Mucosa of stomach (tissue), 1 donor: ENCODE data around the gene CCT5.

ENCODE experiments used
- H3K27me3 ChIP-seq: one replicate; pipeline ENCODE4 v1.7.0; 2013; ENCODE audit warnings: mild to moderate bottlenecking, low read length; ENCODE audit not compliant: control insufficient read depth, insufficient read depth
- H3K36me3 ChIP-seq: one replicate; pipeline ENCODE4 v1.7.0; 2013; ENCODE audit warnings: low read length; ENCODE audit not compliant: control insufficient read depth, insufficient read depth
- H3K4me1 ChIP-seq: one replicate; pipeline ENCODE4 v1.7.0; 2013; ENCODE audit warnings: mild to moderate bottlenecking, low read length; ENCODE audit not compliant: control insufficient read depth, insufficient read depth
- H3K4me3 ChIP-seq: one replicate; pipeline ENCODE4 v1.7.0; 2013; ENCODE audit warnings: low read length
- H3K9ac ChIP-seq: one replicate; pipeline ENCODE4 v1.7.0; 2013; ENCODE audit warnings: mild to moderate bottlenecking, low read length, moderate library complexity
- H3K9me3 ChIP-seq: one replicate; pipeline ENCODE4 v1.7.0; 2013; ENCODE audit warnings: mild to moderate bottlenecking, low read length, moderate library complexity; ENCODE audit not compliant: control insufficient read depth
- donor health status: Pancreatic carcinoma.

CCT5 gene

DNA sequence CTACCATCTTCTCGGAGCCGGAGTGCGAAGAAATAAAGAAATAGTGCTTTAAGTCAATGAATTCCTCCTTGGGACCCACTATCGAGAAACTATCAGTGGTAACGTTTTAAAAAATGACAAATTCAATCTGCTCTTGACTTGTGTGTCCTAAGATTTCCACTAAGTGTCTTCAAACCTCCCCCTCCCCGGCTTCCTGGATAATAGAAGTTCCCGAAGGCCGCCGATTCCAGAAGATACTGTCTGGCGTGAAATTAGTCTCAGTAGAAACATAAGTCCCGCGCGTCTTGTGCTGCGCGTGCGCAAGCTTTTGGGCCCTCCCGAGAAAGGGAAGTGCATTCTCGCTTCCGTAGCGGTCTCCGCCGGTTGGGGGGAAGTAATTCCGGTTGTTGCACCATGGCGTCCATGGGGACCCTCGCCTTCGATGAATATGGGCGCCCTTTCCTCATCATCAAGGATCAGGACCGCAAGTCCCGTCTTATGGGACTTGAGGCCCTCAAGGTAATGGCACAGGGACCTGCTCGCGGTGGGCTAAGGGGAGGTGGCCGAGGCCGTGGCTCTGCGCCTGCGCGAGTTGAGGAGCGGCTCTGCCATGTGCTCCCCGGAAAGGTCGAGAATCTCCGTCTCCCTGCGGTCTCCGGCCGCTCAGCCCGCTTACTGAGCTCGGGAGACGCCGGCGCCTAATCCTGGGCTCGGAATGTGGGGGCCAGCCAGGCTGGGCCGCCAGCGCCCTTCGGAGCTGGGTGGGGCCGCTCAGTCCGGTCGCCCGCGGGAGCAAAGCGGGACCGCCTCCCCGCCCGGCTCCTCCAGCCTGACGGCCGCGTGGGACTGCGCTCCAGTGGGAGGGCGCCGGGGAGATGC is at the start of gene CCT5:
Gene CCT5, plus strand, starts transcription at position 333 of the 858 bp plus-strand sequence. Its CDS starts 61 bp downstream, at position 394.
- Histone ChIP-seq H3K9ac (peak within 1 kb of the TSS; percentile 90), H3K27me3 (no peaks in the 10 kb centered on the region), H3K4me3 (peak within 1 kb of the TSS; percentile 97), H3K9me3 (no peaks in the 10 kb centered on the region), H3K36me3 (no peaks in the 10 kb centered on the region), H3K4me1 (peaks cover 14% of the 10 kb centered on the region)

DNA sequence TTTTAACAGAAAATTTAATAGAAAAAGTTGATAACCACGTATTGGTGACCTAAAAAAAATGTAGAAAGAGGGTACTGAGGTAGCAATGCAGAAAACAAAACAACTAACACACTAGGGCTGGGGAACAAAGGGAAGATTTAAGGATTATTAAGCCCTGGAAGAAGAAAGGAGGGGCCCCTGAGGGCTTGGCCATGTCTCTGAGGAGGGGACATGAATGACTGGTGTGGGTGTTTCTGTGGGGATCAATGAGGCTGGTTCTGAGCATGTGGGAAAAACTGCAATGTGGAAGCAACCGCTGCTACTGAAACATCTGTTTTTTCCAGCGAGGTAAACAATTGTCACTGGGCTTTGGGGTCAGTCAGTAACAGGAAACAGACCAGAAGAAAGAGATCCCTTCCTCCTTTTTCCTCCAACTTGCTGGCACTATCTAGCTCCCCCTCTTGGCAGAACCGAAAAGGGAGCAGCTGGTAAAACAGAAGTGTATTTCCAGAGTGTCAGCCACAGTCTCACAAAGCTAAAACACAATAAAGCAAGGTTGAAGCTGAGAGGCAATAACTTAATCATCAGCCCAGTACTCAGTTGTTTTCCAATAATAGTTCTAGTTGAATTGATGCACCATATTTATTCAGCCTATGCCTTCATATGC is 48.7 kb upstream of the CCT5 start:
- no peaks in the 10 kb centered on the region for H3K27me3 ChIP-seq
- no peak overlapping the region for H3K4me3 ChIP-seq
- H3K4me1 ChIP-seq, result no peaks in the 10 kb centered on the region
- no peaks in the 10 kb centered on the region for H3K36me3 ChIP-seq
- no peak overlapping the region for H3K9ac ChIP-seq
- H3K9me3 ChIP-seq, result no peaks in the 10 kb centered on the region

DNA sequence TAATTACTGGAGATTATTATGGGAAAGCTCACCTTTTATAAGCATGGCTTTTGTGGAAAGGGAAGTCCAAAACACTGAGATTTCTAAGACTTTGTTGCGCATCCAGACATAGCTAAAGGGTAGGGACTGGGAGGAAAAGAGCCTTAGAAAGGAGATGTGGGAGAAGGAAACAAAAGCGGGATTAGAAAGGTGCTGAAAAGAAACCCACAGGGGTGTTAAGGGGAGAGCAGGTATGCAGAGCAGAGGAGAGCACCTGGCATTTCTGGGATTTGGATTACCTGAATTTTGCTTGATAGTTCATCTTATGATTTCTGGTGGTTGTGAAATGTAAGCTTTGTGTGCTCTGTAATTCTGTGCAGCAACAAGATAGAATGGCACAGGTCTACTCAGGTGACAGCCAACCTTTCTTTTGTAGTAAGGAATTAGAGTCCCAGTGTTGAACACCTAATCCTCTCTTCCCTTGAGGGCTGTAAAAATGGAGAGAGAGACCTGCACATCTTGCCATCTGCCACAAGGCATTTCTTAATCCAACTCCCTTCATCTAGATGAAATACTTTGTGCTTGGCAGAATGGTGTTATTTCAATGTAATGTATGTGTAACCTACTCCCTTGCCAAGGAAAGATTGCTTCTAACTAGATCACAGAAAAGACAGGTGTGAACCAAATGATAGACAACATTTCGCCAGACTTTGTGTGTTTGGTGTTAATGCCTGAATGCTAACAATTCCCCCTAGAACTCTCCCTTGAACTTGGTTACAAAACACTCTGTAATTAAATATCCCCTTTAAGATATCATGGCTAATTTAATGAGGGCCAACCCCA is 47.8 kb upstream of the CCT5 start:
- no peaks in the 10 kb centered on the region for H3K27me3 ChIP-seq
- no peak overlapping the region for H3K4me3 ChIP-seq
- no peak overlapping the region for H3K9ac ChIP-seq
- no peaks in the 10 kb centered on the region for H3K9me3 ChIP-seq
- H3K4me1 ChIP-seq, result no peaks in the 10 kb centered on the region
- no peaks in the 10 kb centered on the region for H3K36me3 ChIP-seq

DNA sequence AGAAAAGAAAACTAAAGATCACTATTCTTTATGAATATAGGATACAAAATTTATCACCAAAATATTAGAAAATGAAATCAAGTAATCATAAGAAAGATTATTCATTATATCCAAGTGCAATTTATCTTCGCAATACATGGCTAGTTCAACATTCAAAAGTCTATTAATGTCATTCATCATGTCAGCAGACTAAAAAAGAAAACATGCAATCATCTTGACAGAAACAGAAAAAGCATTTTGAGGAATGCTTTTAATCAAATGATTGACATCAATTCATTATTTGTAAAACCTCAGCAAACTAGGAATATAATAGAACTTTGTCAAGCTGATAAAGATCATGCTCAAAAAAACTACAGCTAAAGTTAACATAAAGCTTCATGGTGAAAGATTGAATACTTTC is 41.1 kb upstream of the CCT5 start:
- Histone ChIP-seq H3K4me3 (no peak overlapping the region), H3K9me3 (no peaks in the 10 kb centered on the region), H3K9ac (no peak overlapping the region), H3K4me1 (no peaks in the 10 kb centered on the region), H3K27me3 (no peaks in the 10 kb centered on the region), H3K36me3 (no peaks in the 10 kb centered on the region)

DNA sequence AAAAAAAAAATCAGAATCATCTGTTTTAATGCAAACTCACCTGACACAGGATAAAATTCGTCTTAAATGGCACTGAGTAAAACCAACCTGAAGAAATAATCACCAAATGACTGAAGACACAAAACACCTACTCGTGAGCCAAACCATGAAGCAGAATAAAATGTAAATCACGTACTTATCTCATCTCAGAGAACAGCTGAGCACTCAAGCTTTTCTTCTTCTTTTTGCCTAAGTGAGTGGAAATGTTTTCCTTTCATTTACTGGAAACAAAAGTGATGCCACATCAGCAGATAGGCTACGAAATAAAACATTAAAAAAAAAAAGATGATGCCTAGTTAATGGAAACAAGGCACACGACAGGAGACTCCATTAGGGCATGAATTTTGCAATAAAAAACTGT is 36.8 kb upstream of the CCT5 start:
- Histone ChIP-seq H3K9me3 (no peaks in the 10 kb centered on the region), H3K36me3 (no peaks in the 10 kb centered on the region), H3K4me3 (no peak overlapping the region), H3K9ac (no peak overlapping the region), H3K27me3 (no peaks in the 10 kb centered on the region), H3K4me1 (no peaks in the 10 kb centered on the region)

DNA sequence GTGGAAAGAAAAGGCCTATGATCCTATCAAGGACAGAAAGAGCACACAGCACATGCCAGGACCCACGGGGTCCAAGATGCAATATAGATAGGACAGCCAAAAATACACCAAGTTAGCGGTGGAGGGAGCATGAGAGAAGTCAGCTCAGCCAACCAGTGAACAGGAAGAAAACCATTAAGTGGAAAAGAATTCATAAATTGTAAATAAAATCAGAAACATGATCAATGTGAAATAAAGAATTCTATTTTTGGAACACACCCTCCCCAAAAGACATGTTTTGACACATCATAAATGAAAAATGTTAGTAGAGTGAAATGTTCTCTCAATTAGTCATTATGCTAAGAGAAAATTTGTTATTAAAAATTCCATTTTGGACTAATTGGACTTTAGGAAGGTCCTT is 36.0 kb upstream of the CCT5 start:
- Histone ChIP-seq H3K4me3 (no peak overlapping the region), H3K27me3 (no peaks in the 10 kb centered on the region), H3K36me3 (no peaks in the 10 kb centered on the region), H3K9me3 (no peaks in the 10 kb centered on the region), H3K9ac (no peak overlapping the region), H3K4me1 (no peaks in the 10 kb centered on the region)

DNA sequence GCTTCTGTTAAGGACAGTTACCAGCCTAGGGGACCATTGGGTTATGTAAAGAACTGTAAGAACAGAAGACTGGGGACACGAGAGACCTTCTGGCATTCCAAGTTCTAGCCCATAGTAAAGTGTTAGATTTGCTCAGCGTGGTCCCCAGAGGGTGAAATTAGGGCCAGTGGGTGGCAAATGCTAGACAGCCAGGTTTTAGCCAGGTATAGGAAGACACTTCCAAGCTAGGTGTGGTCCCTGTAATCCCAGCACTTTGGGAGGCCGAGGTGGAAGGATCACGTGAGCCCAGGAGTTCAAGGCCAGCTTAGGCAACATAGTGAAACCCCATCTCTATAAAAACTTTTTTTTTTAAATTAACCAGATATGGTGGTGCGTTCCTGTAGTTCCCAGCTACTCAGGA is 34.7 kb upstream of the CCT5 start:
- no peaks in the 10 kb centered on the region for H3K4me1 ChIP-seq
- H3K4me3 ChIP-seq, result no peak overlapping the region
- H3K36me3 ChIP-seq, result no peaks in the 10 kb centered on the region
- H3K9me3 ChIP-seq, result no peaks in the 10 kb centered on the region
- H3K9ac ChIP-seq, result no peak overlapping the region
- H3K27me3 ChIP-seq, result no peaks in the 10 kb centered on the region

DNA sequence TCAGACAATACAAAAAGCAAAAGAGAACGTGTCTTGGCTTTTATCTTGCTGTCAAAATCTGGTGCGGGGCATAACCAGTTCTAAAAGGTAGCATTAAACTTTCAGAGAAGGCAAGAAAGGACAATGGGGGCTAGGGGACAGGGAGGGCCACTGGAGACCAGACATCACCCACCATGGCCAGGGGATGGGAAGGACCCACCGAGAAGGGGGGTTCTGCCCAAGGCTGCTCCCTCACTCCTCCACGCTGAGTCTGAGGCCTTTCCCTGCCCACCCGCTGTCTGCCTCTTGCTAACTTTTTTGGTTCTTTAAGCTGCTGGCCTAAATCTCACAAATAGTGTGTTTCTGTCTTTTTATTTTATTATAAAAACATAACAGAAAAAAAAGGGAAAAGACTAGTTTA is 34.0 kb upstream of the CCT5 start:
- H3K4me3 ChIP-seq, result no peak overlapping the region
- H3K9me3 ChIP-seq, result no peaks in the 10 kb centered on the region
- H3K27me3 ChIP-seq, result no peaks in the 10 kb centered on the region
- H3K4me1 ChIP-seq, result no peaks in the 10 kb centered on the region
- no peak overlapping the region for H3K9ac ChIP-seq
- no peaks in the 10 kb centered on the region for H3K36me3 ChIP-seq

DNA sequence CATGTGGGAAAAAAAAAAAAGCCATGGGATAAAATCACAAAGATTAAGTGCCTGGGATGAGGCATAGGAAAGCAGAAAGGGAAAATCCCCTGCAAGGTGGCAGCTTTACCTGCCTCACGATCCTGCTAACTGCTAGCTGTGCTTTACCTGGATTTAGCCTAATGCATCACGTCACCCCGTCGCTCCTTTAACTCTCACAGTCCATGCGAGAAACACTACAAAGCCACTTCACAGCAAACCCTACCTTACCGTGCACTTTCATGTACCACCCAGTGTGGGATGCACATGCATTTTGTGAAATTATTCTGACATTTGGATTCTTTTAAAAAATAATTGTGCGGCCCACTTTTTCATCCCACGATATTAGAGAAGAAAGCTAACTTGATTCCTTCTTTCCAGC is 31.4 kb upstream of the CCT5 start:
- Histone ChIP-seq H3K36me3 (no peaks in the 10 kb centered on the region), H3K4me1 (no peaks in the 10 kb centered on the region), H3K27me3 (no peaks in the 10 kb centered on the region), H3K9ac (no peak overlapping the region), H3K9me3 (no peaks in the 10 kb centered on the region), H3K4me3 (no peak overlapping the region)

DNA sequence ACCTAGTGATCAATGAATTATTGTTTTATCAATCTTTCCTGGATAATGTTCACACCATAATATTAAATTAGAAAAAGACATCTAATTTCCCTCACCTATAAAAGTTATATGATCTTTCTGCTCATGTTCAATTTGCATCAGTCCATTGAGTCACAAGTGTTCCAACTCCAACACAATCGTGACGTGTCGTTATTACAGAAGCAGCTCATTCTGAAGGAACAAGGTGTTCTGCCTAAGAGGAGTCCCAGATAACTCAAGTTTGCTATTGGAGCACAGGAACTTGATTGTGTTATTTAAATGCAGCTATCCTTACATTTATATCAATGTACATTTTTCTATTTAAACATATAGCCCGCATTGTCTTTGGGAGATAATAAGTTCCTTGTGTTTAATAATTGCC is 31.0 kb upstream of the CCT5 start:
- H3K27me3 ChIP-seq, result no peaks in the 10 kb centered on the region
- H3K36me3 ChIP-seq, result no peaks in the 10 kb centered on the region
- H3K4me1 ChIP-seq, result no peaks in the 10 kb centered on the region
- no peaks in the 10 kb centered on the region for H3K9me3 ChIP-seq
- H3K9ac ChIP-seq, result no peak overlapping the region
- H3K4me3 ChIP-seq, result no peak overlapping the region

DNA sequence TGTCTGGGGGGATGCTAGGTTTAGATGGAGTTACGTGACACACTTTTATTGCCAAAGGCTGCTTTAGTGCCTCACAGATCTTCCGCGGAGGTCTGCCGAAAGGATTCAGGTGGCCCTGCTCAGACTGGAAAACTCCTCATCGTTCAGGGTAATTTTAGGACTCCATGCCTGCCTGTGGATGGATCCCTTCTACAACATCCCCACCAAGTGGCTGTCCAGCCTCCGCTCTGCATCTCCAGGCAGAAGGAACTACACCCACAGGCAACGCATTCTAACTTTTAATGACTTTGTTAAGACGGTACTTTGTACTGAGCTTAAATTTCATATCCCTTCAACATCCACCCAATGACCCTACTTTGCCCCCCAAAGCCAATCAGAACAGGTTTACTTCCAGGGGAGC is 29.8 kb upstream of the CCT5 start:
- no peaks in the 10 kb centered on the region for H3K27me3 ChIP-seq
- H3K4me1 ChIP-seq, result no peaks in the 10 kb centered on the region
- no peak overlapping the region for H3K4me3 ChIP-seq
- no peak overlapping the region for H3K9ac ChIP-seq
- no peaks in the 10 kb centered on the region for H3K36me3 ChIP-seq
- no peaks in the 10 kb centered on the region for H3K9me3 ChIP-seq

DNA sequence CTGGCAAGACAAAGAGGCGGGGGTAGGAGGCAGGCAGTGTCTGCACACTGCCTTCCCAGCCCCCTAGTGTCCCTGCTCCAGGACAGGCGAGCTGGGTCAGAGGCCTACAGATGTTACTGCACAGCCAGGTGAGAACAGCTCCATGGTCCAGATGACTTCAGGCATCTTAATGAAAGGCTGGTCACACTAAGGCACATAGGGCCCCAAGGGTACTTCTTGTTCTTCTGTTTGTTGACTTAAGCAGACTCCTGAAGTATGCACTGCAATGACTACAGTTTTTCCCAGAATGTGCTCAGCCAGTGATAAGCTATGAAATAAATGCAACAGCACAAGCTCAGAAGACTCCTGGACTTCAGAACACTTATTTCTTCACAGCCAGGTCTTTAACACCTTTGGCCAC is 27.8 kb upstream of the CCT5 start:
- Histone ChIP-seq H3K36me3 (no peaks in the 10 kb centered on the region), H3K9me3 (no peaks in the 10 kb centered on the region), H3K9ac (no peak overlapping the region), H3K4me1 (no peaks in the 10 kb centered on the region), H3K27me3 (no peaks in the 10 kb centered on the region), H3K4me3 (no peak overlapping the region)
